Brain microvascular endothelial cell (primary cell): Measurements from ENCODE around the gene BBOF1.
A peak's percentile ranks its signal among the peaks of the same experiment; 100 is the strongest.
"Not testable (repeated sequence)": the region's sequence is repeated elsewhere in the genome, so short reads cannot be mapped to it uniquely, and the experiment has no call there.

ENCODE experiments used
- DNase-seq: peaks from one replicate; pipeline ENCODE4 v3.0.0-alpha.2; 2020
- H3K27ac ChIP-seq: fragments of 250-450 bp; sonication (Bioruptor Pico); 2 replicates; pipeline ENCODE4 v1.5.1; 2020; ENCODE audit warnings: mild to moderate bottlenecking, moderate library complexity
- H3K27me3 ChIP-seq: fragments of 250-450 bp; sonication (Bioruptor Pico); replicated peaks from 2 replicates; pipeline ENCODE4 v1.5.1; 2020; ENCODE audit warnings: mild to moderate bottlenecking
- H3K36me3 ChIP-seq: fragments of 250-450 bp; sonication (Bioruptor Pico); replicated peaks from 2 replicates; pipeline ENCODE4 v1.5.1; 2020; ENCODE audit warnings: mild to moderate bottlenecking
- H3K4me3 ChIP-seq: 2 replicates; pipeline ENCODE4 v1.5.1; 2011; ENCODE audit warnings: low read depth, mild to moderate bottlenecking, control low read depth, low read length, moderate library complexity
- CTCF ChIP-seq: IDR thresholded peaks from 2 replicates; pipeline ENCODE4 v1.5.1; 2011; ENCODE audit warnings: low read depth, mild to moderate bottlenecking, moderate library complexity, low read length, control low read depth, inconsistent platforms; ENCODE audit errors: missing control alignments
- in situ Hi-C: cut with HindIII; loops from 2 replicates; pipeline ENCODE4 v1.10.0; 2017; ENCODE audit warnings: low sequenced_read_pairs, low pct_ligation_motif_present

Gene BBOF1

GRCh38 chr14:74018586-74019407, at the start of gene BBOF1, which contains the start of gene ENTPD5:
TSS of gene BBOF1 (plus strand) at chr14:74019349. CDS start at chr14:74019479, 130 bp downstream.
TSS of gene ENTPD5 (minus strand) at chr14:74019288. CDS start at chr14:73988102, 31,186 bp downstream.
- peak; percentile 63 for DNase-seq
- H3K36me3 ChIP-seq, result no peaks in the 10 kb centered on the region
- no peaks in the 10 kb centered on the region for H3K27me3 ChIP-seq
- peak within 1 kb of the TSS; percentile 93 for H3K4me3 ChIP-seq
- in situ Hi-C loops, result no loop called here
- H3K27ac ChIP-seq, result peak within 1 kb of the TSS; percentile 93
- TF ChIP-seq CTCF, result no peak

GRCh38 chr14:73973497-73973896, 45.7 kb upstream of the BBOF1 start:
- in situ Hi-C loops, result no loop called here

GRCh38 chr14:73976125-73976524, 43.0 kb upstream of the BBOF1 start:
- no peak for DNase-seq
- Histone ChIP-seq H3K36me3 (peaks cover 2% of the 10 kb centered on the region), H3K4me3 (no peak overlapping the region), H3K27me3 (no peaks in the 10 kb centered on the region), H3K27ac (no peak overlapping the region)
- no peak for TF ChIP-seq CTCF
- in situ Hi-C loops, result no loop called here

More at GRCh38 chr14:73973497-73973896, 45.7 kb upstream of the BBOF1 start:
- Histone ChIP-seq H3K27ac (no peak overlapping the region), H3K36me3 (peaks cover 6% of the 10 kb centered on the region), H3K27me3 (no peaks in the 10 kb centered on the region), H3K4me3 (no peak overlapping the region)
- no peak for DNase-seq
- no peak for TF ChIP-seq CTCF

GRCh38 chr14:73977896-73978295, 41.3 kb upstream of the BBOF1 start:
- TF ChIP-seq CTCF, result no peak
- Histone ChIP-seq H3K4me3 (no peak overlapping the region), H3K27ac (no peak overlapping the region), H3K36me3 (peaks cover 2% of the 10 kb centered on the region), H3K27me3 (no peaks in the 10 kb centered on the region)
- in situ Hi-C loops, result no loop called here
- DNase-seq, result peak; percentile 25

GRCh38 chr14:73988065-73988464, 31.1 kb upstream of the BBOF1 start:
- no peak for DNase-seq
- Histone ChIP-seq H3K36me3 (peaks cover 12% of the 10 kb centered on the region), H3K27me3 (no peaks in the 10 kb centered on the region), H3K27ac (no peak overlapping the region), H3K4me3 (no peak overlapping the region)
- no peak for TF ChIP-seq CTCF
- in situ Hi-C loops, result no loop called here

GRCh38 chr14:73988656-73989055, 30.5 kb upstream of the BBOF1 start:
- H3K4me3 ChIP-seq, in situ Hi-C loops: not testable (repeated sequence)
- peaks cover 12% of the 10 kb centered on the region for H3K36me3 ChIP-seq

More at GRCh38 chr14:73988656-73989055, 30.5 kb upstream of the BBOF1 start:
- peak; percentile 3 for DNase-seq
- H3K27ac ChIP-seq, H3K27me3 ChIP-seq: not testable (repeated sequence)
